B cell (primary cell): ENCODE measurements around the gene MOB1A. TPM values are rescaled to one million over a fixed set of nuclear protein-coding genes. Genes with fewer than 3 reads are reported as not detected.

ENCODE experiments used
- ATAC-seq: fragments of 200-7000 bp; cut with Tn5 transposase; one replicate; pipeline ENCODE4 v1.10.0; 2021; ENCODE audit warnings: low read depth, mild to moderate bottlenecking, moderate number of reproducible peaks, moderate library complexity
- CTCF ChIA-PET: fragments of 350-600 bp; sonication (Branson Sonifier 250); formaldehyde crosslinking; loops from one replicate; lab custom pipeline; 2021; ENCODE audit warnings: antibody characterized with exemption, inconsistent platforms; lab: Charles Lee
- POLR2A ChIA-PET: fragments of 350-600 bp; sonication (Branson Sonifier 250); formaldehyde crosslinking; loops from one replicate; lab custom pipeline; 2021; ENCODE audit warnings: antibody characterized with exemption; lab: Charles Lee
- DNase-seq: peaks from one replicate; pipeline ENCODE4 v3.0.0; 2013
- H2AFZ ChIP-seq: 2 replicates; pipeline ENCODE4 v1.6.1; 2012; ENCODE audit warnings: mild to moderate bottlenecking, low read depth, low read length; ENCODE audit not compliant: insufficient read depth, poor library complexity, severe bottlenecking
- H3K27ac ChIP-seq, 2 donors: 1 replicate in 1 of 2; 2 replicates in 1 of 2; pipeline ENCODE4 v1.5.1; 2012 to 2013; ENCODE audit warnings: low read length in 2 of 2, mild to moderate bottlenecking in 2 of 2, moderate library complexity in 1 of 2
- H3K27me3 ChIP-seq, 4 experiments: fragments of 200-600 bp in 1 of 4; sonication (generic) in 1 of 4; replicated peaks in 1 of 4; 1 replicate in 2 of 4; 2 replicates in 2 of 4; pipeline versions ENCODE4 v1.6.1 to v1.7.0; 2013 to 2016; ENCODE audit warnings: low read length in 3 of 4, mild to moderate bottlenecking in 2 of 4, mixed read lengths in 1 of 4, moderate library complexity in 1 of 4; ENCODE audit not compliant: insufficient read depth in 4 of 4, control insufficient read depth in 3 of 4; ENCODE audit errors: control extremely low read depth in 1 of 4
- H3K36me3 ChIP-seq, 2 experiments: replicated peaks in 1 of 2; 1 replicate in 1 of 2; 2 replicates in 1 of 2; pipeline versions ENCODE4 v1.6.1 to v1.7.1; 2013; ENCODE audit warnings: low read length in 1 of 2; ENCODE audit not compliant: insufficient read depth in 2 of 2, control insufficient read depth in 1 of 2; ENCODE audit errors: control extremely low read depth in 1 of 2, extremely low read depth in 1 of 2
- H3K4me1 ChIP-seq, 2 donors: fragments of 200-600 bp in 1 of 2; sonication (generic) in 1 of 2; 1 replicate in 1 of 2; 2 replicates in 1 of 2; pipeline versions ENCODE4 v1.5.1 to v1.6.1; 2013 to 2017; ENCODE audit warnings: low read length in 2 of 2; ENCODE audit not compliant: control insufficient read depth in 2 of 2, insufficient read depth in 2 of 2
- H3K4me2 ChIP-seq: replicated peaks from 2 replicates; pipeline ENCODE3; 2012; ENCODE audit warnings: mild to moderate bottlenecking, low read depth, low read length; ENCODE audit not compliant: poor library complexity, severe bottlenecking
- H3K4me3 ChIP-seq, 5 experiments: fragments of 200-600 bp in 1 of 5; sonication (generic) in 1 of 5; 1 replicate in 3 of 5; 2 replicates in 2 of 5; pipeline versions ENCODE4 v1.5.1 to v1.7.0; 2011 to 2016; ENCODE audit warnings: low read length in 4 of 5, mild to moderate bottlenecking in 4 of 5, low read depth in 2 of 5, control low read depth in 1 of 5, moderate library complexity in 1 of 5; ENCODE audit not compliant: insufficient read depth in 1 of 5; ENCODE audit errors: control extremely low read depth in 1 of 5, extremely low read depth in 1 of 5
- H3K79me2 ChIP-seq: fragments of 200-600 bp; sonication (generic); one replicate; pipeline ENCODE4 v1.6.0; 2016; ENCODE audit warnings: low read length; ENCODE audit not compliant: control insufficient read depth, insufficient read depth
- H3K9ac ChIP-seq: fragments of 200-600 bp; sonication (generic); 2 replicates; pipeline ENCODE4 v1.6.1; 2017; ENCODE audit warnings: mild to moderate bottlenecking, low read length, moderate library complexity
- H3K9me3 ChIP-seq, 3 donors: one replicate each; pipeline versions ENCODE4 v1.6.1 to v1.7.1; 2013; ENCODE audit warnings: low read length in 2 of 3; ENCODE audit not compliant: control insufficient read depth in 2 of 3, insufficient read depth in 1 of 3; ENCODE audit errors: control extremely low read depth in 1 of 3
- H4K20me1 ChIP-seq: 2 replicates; pipeline ENCODE4 v1.6.0; 2012; ENCODE audit warnings: mild to moderate bottlenecking, low read length; ENCODE audit not compliant: insufficient read depth, control insufficient read depth, poor library complexity, severe bottlenecking
- H3K27ac Mint-ChIP-seq: one replicate; pipeline ENCODE4 v1.8.0; 2021; ENCODE audit warnings: mixed read lengths
- H3K27me3 Mint-ChIP-seq: one replicate; pipeline ENCODE4 v1.8.0; 2021; ENCODE audit warnings: mixed read lengths
- H3K4me1 Mint-ChIP-seq: one replicate; pipeline ENCODE4 v1.8.0; 2021; ENCODE audit warnings: mixed read lengths
- H3K4me3 Mint-ChIP-seq: one replicate; pipeline ENCODE4 v1.8.0; 2021; ENCODE audit warnings: mixed read lengths
- H3K9me3 Mint-ChIP-seq: one replicate; pipeline ENCODE4 v1.8.0; 2022; ENCODE audit warnings: mixed read lengths; ENCODE audit not compliant: insufficient read depth
- CTCF ChIP-seq: fragments of 200-600 bp; IDR thresholded peaks from one replicate; pipeline ENCODE4 v1.8.0; 2022; ENCODE audit warnings: antibody characterized with exemption, mild to moderate bottlenecking
- EZH2 ChIP-seq: IDR thresholded peaks from 2 replicates; pipeline ENCODE4 v1.6.1; 2012; ENCODE audit warnings: borderline replicate concordance, low read depth, mild to moderate bottlenecking, moderate library complexity, low read length; ENCODE audit not compliant: insufficient read depth, poor library complexity, severe bottlenecking
- WGBS: methylation state at CpG from one replicate; pipeline ENCODE4 v1.1.5; 2013; ENCODE audit warnings: missing lambda C conversion rate; ENCODE audit not compliant: insufficient coverage; 5-methylcytosine and 5-hydroxymethylcytosine counted together
- intact Hi-C: fragments of 100-400 bp; cut with micrococcal nuclease; formaldehyde crosslinking; loops from one replicate; pipeline ENCODE4 v1.10.0; 2022
- polyA plus RNA-seq: library from polyadenylated mRNA; depleted of rRNA; stranded (reverse); fragments of >200 nt; gene quantifications from 2 replicates; pipeline ENCODE4 v1.2.3, GENCODE V29; 2012
- total RNA-seq, 2 donors: library from RNA; stranded (reverse); fragments of 120-200 nt in 1 of 2; gene quantifications; 1 replicate in 1 of 2; 2 replicates in 1 of 2; pipeline versions ENCODE4 v1.2.3 to v1.2.4, GENCODE V29; 2013 to 2022

Gene MOB1A
- total and polyA plus RNA-seq, 2 donors (not counting 1 experiment from before 2014, with no cell fraction given): 43.3 to 219 TPM

DNA sequence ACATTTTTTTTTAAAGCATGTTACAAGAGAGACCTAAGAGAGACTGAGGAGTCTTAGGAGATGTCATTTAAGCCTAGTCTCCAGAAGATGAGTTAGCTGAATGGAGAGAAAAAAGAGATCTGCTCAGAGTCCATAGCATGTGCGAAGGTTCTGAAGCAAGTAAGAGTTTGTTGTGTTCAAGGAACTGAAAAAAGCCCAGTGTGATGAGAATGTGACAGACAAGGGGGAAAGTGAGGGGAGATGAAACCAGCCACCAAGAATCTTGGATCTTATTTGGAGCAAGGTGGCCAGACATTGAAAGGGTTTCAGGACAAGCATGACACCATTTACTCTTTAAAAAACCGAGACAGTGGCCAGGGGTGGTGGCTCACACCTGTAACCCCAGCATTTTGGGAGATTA, 5.2 kb upstream of the MOB1A start:
- POLR2A ChIA-PET: no interaction called here
- TF ChIP-seq CTCF (no peak), EZH2 (no peak)

DNA sequence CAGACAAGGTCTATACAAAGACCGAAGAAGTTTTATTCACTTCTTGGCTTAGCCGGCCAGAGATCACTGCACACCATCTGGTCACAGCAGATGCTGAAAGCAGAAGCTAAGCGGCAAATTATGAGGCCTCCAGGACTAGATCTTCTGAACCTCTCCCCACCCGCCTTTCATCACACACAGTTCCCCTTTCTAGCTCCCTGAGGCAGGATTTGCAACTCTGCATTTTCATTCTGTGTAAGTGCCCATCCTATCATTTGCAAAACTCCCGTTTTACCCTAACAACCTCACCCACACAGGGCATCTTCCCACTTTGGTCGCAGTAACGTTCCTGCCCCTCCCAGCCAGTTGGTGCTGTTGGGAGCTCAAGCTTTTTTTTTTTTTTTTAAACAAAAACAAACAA, 3.1 kb upstream of the MOB1A start:
- peak overlapping the region; percentile 88 for H3K4me3 Mint-ChIP-seq
- Histone ChIP-seq H3K9ac (peak overlapping the region; percentile 25), H3K9me3 (peaks cover 0 to 24% (median 0%) of the 10 kb centered on the region in 3 donors), H4K20me1 (peaks cover 18% of the 10 kb centered on the region), H3K4me2 (peak overlapping the region; percentile 71), H3K4me1 (peaks cover 52 to 70% of the 10 kb centered on the region in 2 donors), H3K27ac (peak overlapping the region; percentile 35 to 67), H3K4me3 (peak overlapping the region in 1 of 5 experiments; percentile 40), H2AFZ (no peak overlapping the region), H3K36me3 (no peaks in the 10 kb centered on the region), H3K27me3 (no peaks in the 10 kb centered on the region), H3K79me2 (peaks cover 21% of the 10 kb centered on the region)
- no peaks in the 10 kb centered on the region for H3K27me3 Mint-ChIP-seq
- peaks cover 55% of the 10 kb centered on the region for H3K4me1 Mint-ChIP-seq
- H3K9me3 Mint-ChIP-seq: no peaks in the 10 kb centered on the region
- DNase-seq (peak; percentile 92), ATAC-seq (peak; percentile 38)
- WGBS: 0% methylated on average over 5 of the region's 7 CpGs
- H3K27ac Mint-ChIP-seq: peak overlapping the region; percentile 96
- intact Hi-C loops: loop anchor here (1.0 kb wide), 1 partner anchor 17 kb away; the partner anchor contains the start of gene MTHFD2
- CTCF ChIA-PET: interaction anchor here (1.0 to 6.7 kb wide), 4 partner anchors 10 to 350 kb away, joined by 3 to 132 read pairs (median 10); partner anchors contain the start of gene MTHFD2
- POLR2A ChIA-PET: interaction anchor here (0.5 to 6.5 kb wide), 9 partner anchors 11 to 381 kb away, joined by 3 to 120 read pairs (median 3); partner anchors contain the start of genes AUP1, HTRA2 and MTHFD2
- TF ChIP-seq EZH2 (no peak), CTCF (no peak)

More for the DNA sequence above, 5.2 kb upstream of the MOB1A start:
- Mint-ChIP-seq H3K4me1 (peaks cover 48% of the 10 kb centered on the region), H3K27ac (peak overlapping the region; percentile 64), H3K4me3 (peak overlapping the region; percentile 5), H3K27me3 (no peaks in the 10 kb centered on the region), H3K9me3 (no peaks in the 10 kb centered on the region)
- Histone ChIP-seq H3K4me2 (no peak overlapping the region), H3K27me3 (no peaks in the 10 kb centered on the region), H3K9me3 (peaks cover 0 to 21% (median 0%) of the 10 kb centered on the region in 3 donors), H3K4me3 (no peak overlapping the region), H3K9ac (no peak overlapping the region), H3K36me3 (no peaks in the 10 kb centered on the region), H2AFZ (no peak overlapping the region), H3K27ac (peak overlapping the region in 1 of 2 donors; percentile 25), H3K79me2 (peaks cover 12% of the 10 kb centered on the region), H4K20me1 (no peaks in the 10 kb centered on the region), H3K4me1 (peaks cover 45 to 67% of the 10 kb centered on the region in 2 donors)
- CTCF ChIA-PET: interaction anchor here (0.6 to 4.9 kb wide), 4 partner anchors 8 to 36 kb away, joined by 4 to 29 read pairs (median 4); partner anchors contain the start of gene MTHFD2
- ATAC-seq (no peak), DNase-seq (peak; percentile 26)
- WGBS: no CpG with 5 or more reads among the region's 2 CpGs
- intact Hi-C loops: no loop called here
